Kidney epithelial cell (primary cell): ENCODE results near the gene CGB5. TPM values are rescaled to one million over a fixed set of nuclear protein-coding genes. Genes with fewer than 3 reads are reported as not detected.

ENCODE experiments used
- DNase-seq: peaks from one replicate; pipeline ENCODE4 v3.0.0-alpha.2; 2010; ENCODE audit warnings: low read depth
- H3K27me3 ChIP-seq: 2 replicates; pipeline ENCODE4 v1.6.0; 2011; ENCODE audit warnings: low read length; ENCODE audit not compliant: control insufficient read depth, insufficient read depth
- H3K36me3 ChIP-seq: 2 replicates; pipeline ENCODE4 v1.5.1; 2011; ENCODE audit warnings: low read length; ENCODE audit not compliant: control insufficient read depth, insufficient read depth
- H3K4me3 ChIP-seq: 2 replicates; pipeline ENCODE4 v1.5.1; 2011; ENCODE audit warnings: low read depth, mild to moderate bottlenecking, control low read depth, low read length
- total RNA-seq: library from RNA; depleted of rRNA; stranded (reverse); fragments of >200 nt; gene quantifications from 2 replicates; pipeline ENCODE4 v1.2.3, GENCODE V29; 2015
- TF ChIP-seq, protein P1 (sequence below): IDR thresholded peaks from 2 replicates; pipeline ENCODE4 v1.5.1; 2011; ENCODE audit warnings: mild to moderate bottlenecking, moderate library complexity, low read length, control low read depth, inconsistent platforms; ENCODE audit not compliant: insufficient read depth, poor library complexity, severe bottlenecking

The CGB5 gene
- total RNA-seq, 1 donor from 2014 or later: not detected

DNA sequence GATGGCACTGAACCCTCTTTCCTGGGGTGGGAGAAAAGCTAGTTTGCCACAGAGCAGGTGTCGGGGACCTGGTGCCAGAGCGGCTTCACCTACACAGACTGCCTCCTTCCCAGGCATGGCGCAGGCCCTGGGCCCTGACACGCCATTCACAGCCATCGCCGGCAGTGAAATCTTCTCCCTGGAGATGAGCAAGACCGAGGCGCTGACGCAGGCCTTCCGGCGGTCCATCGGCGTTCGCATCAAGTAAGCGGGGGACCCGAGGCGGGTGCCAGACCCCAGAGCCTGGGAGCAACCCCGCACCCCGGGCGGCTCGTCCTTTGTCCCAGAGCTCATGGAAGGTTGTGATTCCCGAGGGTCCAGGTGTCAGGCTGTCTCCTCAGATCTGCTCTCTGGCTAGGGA lies 36.7 kb upstream of the CGB5 start:
- TF ChIP-seq, protein P1, sequence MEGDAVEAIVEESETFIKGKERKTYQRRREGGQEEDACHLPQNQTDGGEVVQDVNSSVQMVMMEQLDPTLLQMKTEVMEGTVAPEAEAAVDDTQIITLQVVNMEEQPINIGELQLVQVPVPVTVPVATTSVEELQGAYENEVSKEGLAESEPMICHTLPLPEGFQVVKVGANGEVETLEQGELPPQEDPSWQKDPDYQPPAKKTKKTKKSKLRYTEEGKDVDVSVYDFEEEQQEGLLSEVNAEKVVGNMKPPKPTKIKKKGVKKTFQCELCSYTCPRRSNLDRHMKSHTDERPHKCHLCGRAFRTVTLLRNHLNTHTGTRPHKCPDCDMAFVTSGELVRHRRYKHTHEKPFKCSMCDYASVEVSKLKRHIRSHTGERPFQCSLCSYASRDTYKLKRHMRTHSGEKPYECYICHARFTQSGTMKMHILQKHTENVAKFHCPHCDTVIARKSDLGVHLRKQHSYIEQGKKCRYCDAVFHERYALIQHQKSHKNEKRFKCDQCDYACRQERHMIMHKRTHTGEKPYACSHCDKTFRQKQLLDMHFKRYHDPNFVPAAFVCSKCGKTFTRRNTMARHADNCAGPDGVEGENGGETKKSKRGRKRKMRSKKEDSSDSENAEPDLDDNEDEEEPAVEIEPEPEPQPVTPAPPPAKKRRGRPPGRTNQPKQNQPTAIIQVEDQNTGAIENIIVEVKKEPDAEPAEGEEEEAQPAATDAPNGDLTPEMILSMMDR: no peak
- DNase-seq: no peak
- H3K36me3 ChIP-seq: peaks cover 5% of the 10 kb centered on the region

DNA sequence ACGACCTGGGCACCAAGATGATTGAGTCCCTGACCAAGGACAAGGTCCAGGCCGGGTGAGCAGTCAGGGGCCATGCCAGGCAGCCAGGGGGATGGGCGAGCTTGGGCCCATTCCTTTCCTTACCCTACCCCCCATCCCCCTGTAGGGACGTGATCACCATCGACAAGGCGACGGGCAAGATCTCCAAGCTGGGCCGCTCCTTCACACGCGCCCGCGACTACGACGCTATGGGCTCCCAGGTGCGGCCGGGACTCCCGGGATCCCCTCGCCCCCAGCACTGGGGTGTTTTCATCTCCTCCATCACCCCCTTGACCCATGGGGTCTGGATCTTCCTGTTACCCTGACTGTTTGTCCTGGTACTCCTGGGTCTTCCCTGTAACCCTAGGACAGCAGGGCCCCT lies 33.8 kb upstream of the CGB5 start:
- Histone ChIP-seq H3K27me3 (no peaks in the 10 kb centered on the region), H3K4me3 (no peak overlapping the region), H3K36me3 (peaks cover 5% of the 10 kb centered on the region)
- TF ChIP-seq, protein P1: no peak
- DNase-seq: no peak

More for the DNA sequence above, 36.7 kb upstream of the CGB5 start:
- Histone ChIP-seq H3K4me3 (no peak overlapping the region), H3K27me3 (no peaks in the 10 kb centered on the region)

DNA sequence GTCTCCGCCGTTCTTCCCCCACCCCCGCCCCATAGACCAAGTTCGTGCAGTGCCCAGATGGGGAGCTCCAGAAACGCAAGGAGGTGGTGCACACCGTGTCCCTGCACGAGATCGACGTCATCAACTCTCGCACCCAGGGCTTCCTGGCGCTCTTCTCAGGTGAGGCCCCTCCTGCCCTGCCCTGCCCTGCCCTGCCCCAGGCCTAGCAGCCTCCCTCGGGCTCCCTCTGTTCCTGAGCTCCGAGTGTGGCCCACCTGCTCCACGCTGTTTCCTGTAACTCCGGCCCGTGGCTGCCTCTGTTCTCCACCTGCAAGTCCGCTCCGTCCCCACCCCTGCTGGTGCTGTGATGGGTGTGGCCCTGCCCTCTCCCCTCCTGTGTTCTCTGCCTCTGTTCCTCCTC lies 33.2 kb upstream of the CGB5 start:
- peaks cover 2% of the 10 kb centered on the region for H3K36me3 ChIP-seq
- TF ChIP-seq, protein P1: no peak

DNA sequence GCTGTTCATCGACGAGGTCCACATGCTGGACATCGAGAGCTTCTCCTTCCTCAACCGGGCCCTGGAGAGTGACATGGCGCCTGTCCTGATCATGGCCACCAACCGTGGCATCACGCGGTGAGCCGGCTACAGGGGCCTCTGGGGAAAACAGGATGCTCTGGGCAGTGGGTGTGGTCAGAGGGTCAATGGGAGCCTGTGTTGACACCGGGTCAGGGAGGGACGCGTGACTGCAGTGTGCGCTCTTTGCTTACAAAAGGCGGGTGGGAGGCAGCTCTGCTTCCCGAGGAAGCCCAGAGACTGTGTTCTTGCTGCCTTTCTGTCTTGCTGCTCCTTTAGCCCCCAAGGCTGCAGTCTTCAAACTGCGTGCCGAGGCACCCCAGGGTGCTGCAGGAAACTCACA lies 32.5 kb upstream of the CGB5 start:
- TF ChIP-seq, protein P1: no peak
- no peak for DNase-seq
- H3K4me3 ChIP-seq: no peak overlapping the region
- H3K36me3 ChIP-seq: peaks cover 2% of the 10 kb centered on the region
- H3K27me3 ChIP-seq: no peaks in the 10 kb centered on the region

More for the DNA sequence above, 33.2 kb upstream of the CGB5 start:
- no peaks in the 10 kb centered on the region for H3K27me3 ChIP-seq
- H3K4me3 ChIP-seq: no peak overlapping the region
- DNase-seq: no peak

DNA sequence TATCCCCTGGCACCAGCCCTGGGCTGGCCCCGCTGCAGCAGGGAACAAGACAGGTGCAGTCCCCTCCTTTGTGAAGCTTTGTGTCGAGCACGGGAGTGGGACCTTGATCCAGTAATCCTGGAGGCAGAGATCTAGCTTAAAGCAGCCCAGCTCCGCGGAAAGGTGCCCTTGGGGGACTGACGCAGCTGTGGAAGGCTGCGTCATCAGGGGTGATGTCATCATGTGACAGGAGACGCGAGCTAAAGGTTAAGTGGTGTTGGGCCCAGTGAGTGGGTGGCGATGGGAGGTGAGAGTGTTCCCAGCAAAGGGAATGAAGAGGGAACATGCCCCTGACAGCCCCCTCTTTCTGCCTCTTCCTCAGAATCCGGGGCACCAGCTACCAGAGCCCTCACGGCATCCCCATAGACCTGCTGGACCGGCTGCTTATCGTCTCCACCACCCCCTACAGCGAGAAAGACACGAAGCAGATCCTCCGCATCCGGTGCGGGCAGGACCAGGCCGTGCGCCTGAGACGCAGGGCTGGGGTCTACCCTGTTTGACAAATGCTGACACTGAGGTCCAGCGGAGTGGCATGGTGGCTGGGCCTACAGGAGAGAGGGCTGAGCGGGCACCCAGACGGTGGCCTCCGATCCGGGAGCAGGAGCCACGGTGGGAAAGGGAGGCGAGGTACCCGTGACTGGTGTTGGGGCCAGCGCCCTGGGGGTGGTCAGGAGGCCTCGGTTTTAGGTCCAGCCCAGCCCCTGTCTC lies 29.4 kb upstream of the CGB5 start:
- no peak overlapping the region for H3K4me3 ChIP-seq
- H3K27me3 ChIP-seq: no peaks in the 10 kb centered on the region
- H3K36me3 ChIP-seq: peaks cover 2% of the 10 kb centered on the region
- TF ChIP-seq, protein P1: no peak
- no peak for DNase-seq

DNA sequence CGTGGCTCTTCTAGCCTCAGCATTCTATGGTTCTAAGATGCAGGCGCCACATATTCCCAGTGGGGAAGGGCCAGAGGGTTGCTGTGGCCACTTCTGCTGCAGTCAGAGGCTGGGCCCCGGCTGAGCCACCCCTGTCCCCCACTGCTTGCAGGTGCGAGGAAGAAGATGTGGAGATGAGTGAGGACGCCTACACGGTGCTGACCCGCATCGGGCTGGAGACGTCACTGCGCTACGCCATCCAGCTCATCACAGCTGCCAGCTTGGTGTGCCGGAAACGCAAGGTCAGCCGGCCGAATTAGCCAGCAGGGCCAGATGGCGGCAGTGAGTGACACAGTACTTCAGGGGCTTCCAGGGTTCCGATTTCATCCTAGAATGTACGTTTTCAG lies 28.8 kb upstream of the CGB5 start:
- TF ChIP-seq, protein P1: no peak
- Histone ChIP-seq H3K36me3 (peaks cover 2% of the 10 kb centered on the region), H3K4me3 (no peak overlapping the region), H3K27me3 (no peaks in the 10 kb centered on the region)
- DNase-seq: no peak
